ENCODE measurements around the gene ADGRV1.

Gene ADGRV1

GRCh38 chr5:91146230-91146629 lies 587.6 kb downstream of the ADGRV1 start:
- no peak for TF ChIP-seq SIN3A (IDR thresholded peaks at IDR 0.05; ENCODE audit: borderline replicate concordance, insufficient read depth, low read length)
- TF ChIP-seq TAF1 (IDR thresholded peaks at IDR 0.05; ENCODE audit: borderline replicate concordance, insufficient read depth, low read length), result no peak
- TF ChIP-seq REST (IDR thresholded peaks at IDR 0.05; ENCODE audit: insufficient read depth in 1 of 2, low read depth in 2 of 2, low read length in 2 of 2), result no peak
- no peak for TF ChIP-seq FOXP2 (optimal IDR thresholded peaks at IDR 0.05; ENCODE audit: borderline replicate concordance, extremely low read depth, extremely low read length, insufficient read depth)
- no peak for TF ChIP-seq POLR2AphosphoS5 (IDR thresholded peaks at IDR 0.05; ENCODE audit: low read depth, low read length)

- TF ChIP-seq TAF1 (IDR thresholded peaks at IDR 0.05; ENCODE audit: borderline replicate concordance, insufficient read depth, low read length) (no peak), REST (IDR thresholded peaks at IDR 0.05; ENCODE audit: insufficient read depth in 1 of 2, low read depth in 2 of 2, low read length in 2 of 2) (no peak), SIN3A (IDR thresholded peaks at IDR 0.05; ENCODE audit: borderline replicate concordance, insufficient read depth, low read length) (no peak), POLR2AphosphoS5 (IDR thresholded peaks at IDR 0.05; ENCODE audit: low read depth, low read length) (no peak), FOXP2 (optimal IDR thresholded peaks at IDR 0.05; ENCODE audit: borderline replicate concordance, extremely low read depth, extremely low read length, insufficient read depth) (no peak)
Observed at GRCh38 chr5:91146905-91147600, 588.5 kb downstream of the ADGRV1 start.

DNA sequence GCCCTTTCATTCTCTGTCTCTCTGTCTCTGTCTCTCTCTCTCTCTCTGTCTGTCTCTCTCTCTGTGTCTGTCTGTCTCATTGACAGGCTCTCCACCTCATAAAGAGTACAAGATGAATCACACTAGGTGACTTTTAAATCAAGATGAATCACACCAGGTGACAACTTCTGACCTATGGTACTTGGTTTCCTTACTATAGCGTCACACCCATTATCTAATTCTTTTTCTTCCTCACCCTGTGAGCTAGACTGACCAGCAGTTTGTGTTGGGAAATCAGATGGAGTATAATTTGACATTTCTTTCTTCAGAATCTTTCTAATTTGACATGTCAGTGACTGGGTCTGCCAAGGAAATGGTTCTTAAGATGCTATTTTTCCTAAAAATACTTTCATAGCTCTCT lies 591.6 kb downstream of the ADGRV1 start:
- TF ChIP-seq SIN3A (IDR thresholded peaks at IDR 0.05; ENCODE audit: borderline replicate concordance, insufficient read depth, low read length) (no peak), FOXP2 (optimal IDR thresholded peaks at IDR 0.05; ENCODE audit: borderline replicate concordance, extremely low read depth, extremely low read length, insufficient read depth) (no peak), TAF1 (IDR thresholded peaks at IDR 0.05; ENCODE audit: borderline replicate concordance, insufficient read depth, low read length) (no peak), POLR2AphosphoS5 (IDR thresholded peaks at IDR 0.05; ENCODE audit: low read depth, low read length) (no peak), REST (IDR thresholded peaks at IDR 0.05; ENCODE audit: insufficient read depth in 1 of 2, low read depth in 2 of 2, low read length in 2 of 2) (no peak)

- TF ChIP-seq SIN3A (IDR thresholded peaks at IDR 0.05; ENCODE audit: borderline replicate concordance, insufficient read depth, low read length) (no peak), FOXP2 (optimal IDR thresholded peaks at IDR 0.05; ENCODE audit: borderline replicate concordance, extremely low read depth, extremely low read length, insufficient read depth) (no peak), REST (IDR thresholded peaks at IDR 0.05; ENCODE audit: insufficient read depth in 1 of 2, low read depth in 2 of 2, low read length in 2 of 2) (no peak), TAF1 (IDR thresholded peaks at IDR 0.05; ENCODE audit: borderline replicate concordance, insufficient read depth, low read length) (no peak), POLR2AphosphoS5 (IDR thresholded peaks at IDR 0.05; ENCODE audit: low read depth, low read length) (no peak)
Observed at GRCh38 chr5:91150636-91151035, 592.0 kb downstream of the ADGRV1 start.

All from PFSK-1 (cell line).